Endodermal cell (in vitro differentiated cells): ENCODE data around the gene CABP7. TPM values are rescaled to one million over a fixed set of nuclear protein-coding genes. Genes with fewer than 3 reads are reported as not detected.

Experiments
- DNase-seq: peaks from one replicate; pipeline ENCODE4 v3.0.0-alpha.2; 2017
- H3K27ac ChIP-seq: 2 replicates; pipeline ENCODE4 v1.5.1; 2013; ENCODE audit warnings: mild to moderate bottlenecking, low read depth, low read length, moderate library complexity
- H3K27me3 ChIP-seq: 2 replicates; pipeline ENCODE4 v1.6.1; 2013; ENCODE audit warnings: mild to moderate bottlenecking, low read length, moderate library complexity; ENCODE audit not compliant: insufficient read depth, control insufficient read depth, poor library complexity, severe bottlenecking
- H3K36me3 ChIP-seq: 2 replicates; pipeline ENCODE4 v1.7.0; 2013; ENCODE audit warnings: mild to moderate bottlenecking, low read length, moderate library complexity; ENCODE audit not compliant: control insufficient read depth, insufficient read depth
- H3K4me1 ChIP-seq: one replicate; pipeline ENCODE4 v1.7.0; 2013; ENCODE audit warnings: low read length; ENCODE audit not compliant: control insufficient read depth, insufficient read depth
- H3K4me3 ChIP-seq: 2 replicates; pipeline ENCODE4 v1.5.1; 2013; ENCODE audit warnings: mild to moderate bottlenecking, low read length, moderate library complexity
- H3K9ac ChIP-seq: 2 replicates; pipeline ENCODE4 v1.6.1; 2013; ENCODE audit warnings: mild to moderate bottlenecking, low read length, moderate library complexity; ENCODE audit not compliant: poor library complexity, severe bottlenecking; ENCODE audit errors: extremely low read depth
- H3K9me3 ChIP-seq: 2 replicates; pipeline ENCODE4 v1.6.1; 2013; ENCODE audit warnings: mild to moderate bottlenecking, low read length, moderate library complexity; ENCODE audit not compliant: control insufficient read depth
- H3K27ac Mint-ChIP-seq: 2 replicates; pipeline ENCODE4 v1.8.0; 2020; ENCODE audit warnings: mixed read lengths
- H3K27me3 Mint-ChIP-seq: 2 replicates; pipeline ENCODE4 v1.8.0; 2021; ENCODE audit warnings: mild to moderate bottlenecking, mixed read lengths; ENCODE audit not compliant: insufficient read depth
- H3K36me3 Mint-ChIP-seq: 2 replicates; pipeline ENCODE4 v1.8.0; 2020; ENCODE audit warnings: low read depth, mixed read lengths
- H3K4me1 Mint-ChIP-seq: 2 replicates; pipeline ENCODE4 v1.8.0; 2020; ENCODE audit warnings: mixed read lengths
- H3K4me3 Mint-ChIP-seq: 2 replicates; pipeline ENCODE4 v1.8.0; 2020; ENCODE audit warnings: mild to moderate bottlenecking, moderate library complexity, mixed read lengths
- H3K9me3 Mint-ChIP-seq: 2 replicates; pipeline ENCODE4 v1.8.0; 2020; ENCODE audit warnings: mild to moderate bottlenecking, mixed read lengths
- CTCF ChIP-seq: fragments of 200-600 bp; sonication (generic); conservative IDR thresholded peaks from 2 replicates; pipeline ENCODE4 v1.5.0; 2021; ENCODE audit warnings: antibody characterized with exemption, mild to moderate bottlenecking
- WGBS, 2 experiments: methylation state at CpG; one replicate each; pipeline versions ENCODE4 v1.1.5 to v1.1.7; 2013; ENCODE audit warnings: missing lambda C conversion rate in 2 of 2, mixed read lengths in 1 of 2; ENCODE audit not compliant: insufficient coverage in 1 of 2, insufficient read length in 1 of 2; 5-methylcytosine and 5-hydroxymethylcytosine counted together
- total RNA-seq, 2 donors: library from RNA; stranded (reverse); fragmentation: NEBNext Ultra II Directional in 1 of 2; extraction: Animal tissue kit (Norgen Biotek cat#: 25700) in 1 of 2; gene quantifications; 2 replicates in 1 of 2; 3 replicates in 1 of 2; pipeline ENCODE4 v1.2.1, GENCODE V29; 2021

The CABP7 gene
- total RNA-seq, 2 donors from 2014 or later = 0.26 TPM; not detected in 1

GRCh38 chr22:29766632-29767170 is 46.9 kb downstream of the CABP7 start, which contains the start of gene ZMAT5:
Gene ZMAT5, minus strand, starts transcription at chr22:29767007. Its CDS starts 18,463 bp downstream, at chr22:29748544.
- Mint-ChIP-seq H3K4me1 (peaks cover 12% of the 10 kb centered on the region), H3K9me3 (no peaks in the 10 kb centered on the region), H3K27me3 (no peaks in the 10 kb centered on the region), H3K4me3 (peak within 1 kb of the TSS; percentile 99), H3K27ac (peak within 1 kb of the TSS; percentile 99), H3K36me3 (peaks cover 20% of the 10 kb centered on the region)
- Histone ChIP-seq H3K27me3 (no peaks in the 10 kb centered on the region), H3K36me3 (peaks cover 16% of the 10 kb centered on the region), H3K27ac (peak within 1 kb of the TSS; percentile 67), H3K4me1 (no peaks in the 10 kb centered on the region), H3K4me3 (peak within 1 kb of the TSS; percentile 95), H3K9me3 (no peaks in the 10 kb centered on the region), H3K9ac (peak within 1 kb of the TSS; percentile 83)
- WGBS, 2 experiments = 1% methylated on average over 20 to 32 of the region's 32 CpGs
- TF ChIP-seq CTCF = no peak
- peak; percentile 99 for DNase-seq

- WGBS, 2 experiments = 2 to 4% methylated on average over 23 to 45 of the region's 46 CpGs
- Mint-ChIP-seq H3K27me3 (no peaks in the 10 kb centered on the region), H3K27ac (peak within 1 kb of the TSS; percentile 99), H3K9me3 (no peaks in the 10 kb centered on the region), H3K4me3 (peak within 1 kb of the TSS; percentile 99), H3K36me3 (peaks cover 22% of the 10 kb centered on the region), H3K4me1 (peaks cover 12% of the 10 kb centered on the region)
- Histone ChIP-seq H3K9me3 (no peaks in the 10 kb centered on the region), H3K36me3 (peaks cover 16% of the 10 kb centered on the region), H3K27ac (peak within 1 kb of the TSS; percentile 67), H3K27me3 (no peaks in the 10 kb centered on the region), H3K9ac (peak within 1 kb of the TSS; percentile 83), H3K4me3 (peak within 1 kb of the TSS; percentile 95), H3K4me1 (no peaks in the 10 kb centered on the region)
- peak; percentile 95 for DNase-seq
- TF ChIP-seq CTCF = no peak
These were observed 47.6 kb downstream of the CABP7 start, which contains the start of gene UQCR10 for GRCh38 chr22:29767171-29768051. Gene UQCR10, plus strand, starts transcription at chr22:29767369. Its CDS starts 30 bp downstream, at chr22:29767399.

- Mint-ChIP-seq H3K27ac (peak overlapping the region; percentile 99), H3K36me3 (peaks cover 22% of the 10 kb centered on the region), H3K27me3 (no peaks in the 10 kb centered on the region), H3K4me1 (peaks cover 12% of the 10 kb centered on the region), H3K9me3 (no peaks in the 10 kb centered on the region), H3K4me3 (peak overlapping the region; percentile 99)
- TF ChIP-seq CTCF = no peak
- Histone ChIP-seq H3K9me3 (no peaks in the 10 kb centered on the region), H3K4me1 (no peaks in the 10 kb centered on the region), H3K27me3 (no peaks in the 10 kb centered on the region), H3K4me3 (peak overlapping the region; percentile 95), H3K27ac (no peak overlapping the region), H3K36me3 (peaks cover 16% of the 10 kb centered on the region), H3K9ac (peak overlapping the region; percentile 83)
- 71 to 73% methylated on average over 5 to 6 of the region's 6 CpGs for WGBS, 2 experiments
- no peak for DNase-seq
These were observed 48.4 kb downstream of the CABP7 start for GRCh38 chr22:29768052-29768693.
